ENCODE data around the gene ENOX1.

DNA sequence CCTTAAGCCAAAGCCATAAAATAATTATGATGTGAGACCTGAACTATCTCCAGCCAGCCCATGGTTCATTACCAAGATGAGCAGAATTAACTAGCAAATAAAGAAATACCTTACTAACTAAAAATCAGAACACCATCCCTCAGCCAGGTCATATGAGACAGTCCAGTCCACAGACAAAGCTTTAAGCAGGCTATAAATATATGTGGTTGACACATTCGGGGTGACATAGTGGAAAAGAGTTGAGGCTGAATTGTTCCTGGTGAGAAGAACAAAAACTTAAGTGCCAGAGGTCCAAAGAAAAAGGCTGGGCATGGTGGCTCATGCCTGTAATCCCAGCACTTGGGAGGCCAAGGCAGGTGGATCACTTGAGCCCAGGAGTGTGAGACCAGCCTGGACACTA is 30.9 kb downstream of the ENOX1 start:
- TF ChIP-seq, protein P1, sequence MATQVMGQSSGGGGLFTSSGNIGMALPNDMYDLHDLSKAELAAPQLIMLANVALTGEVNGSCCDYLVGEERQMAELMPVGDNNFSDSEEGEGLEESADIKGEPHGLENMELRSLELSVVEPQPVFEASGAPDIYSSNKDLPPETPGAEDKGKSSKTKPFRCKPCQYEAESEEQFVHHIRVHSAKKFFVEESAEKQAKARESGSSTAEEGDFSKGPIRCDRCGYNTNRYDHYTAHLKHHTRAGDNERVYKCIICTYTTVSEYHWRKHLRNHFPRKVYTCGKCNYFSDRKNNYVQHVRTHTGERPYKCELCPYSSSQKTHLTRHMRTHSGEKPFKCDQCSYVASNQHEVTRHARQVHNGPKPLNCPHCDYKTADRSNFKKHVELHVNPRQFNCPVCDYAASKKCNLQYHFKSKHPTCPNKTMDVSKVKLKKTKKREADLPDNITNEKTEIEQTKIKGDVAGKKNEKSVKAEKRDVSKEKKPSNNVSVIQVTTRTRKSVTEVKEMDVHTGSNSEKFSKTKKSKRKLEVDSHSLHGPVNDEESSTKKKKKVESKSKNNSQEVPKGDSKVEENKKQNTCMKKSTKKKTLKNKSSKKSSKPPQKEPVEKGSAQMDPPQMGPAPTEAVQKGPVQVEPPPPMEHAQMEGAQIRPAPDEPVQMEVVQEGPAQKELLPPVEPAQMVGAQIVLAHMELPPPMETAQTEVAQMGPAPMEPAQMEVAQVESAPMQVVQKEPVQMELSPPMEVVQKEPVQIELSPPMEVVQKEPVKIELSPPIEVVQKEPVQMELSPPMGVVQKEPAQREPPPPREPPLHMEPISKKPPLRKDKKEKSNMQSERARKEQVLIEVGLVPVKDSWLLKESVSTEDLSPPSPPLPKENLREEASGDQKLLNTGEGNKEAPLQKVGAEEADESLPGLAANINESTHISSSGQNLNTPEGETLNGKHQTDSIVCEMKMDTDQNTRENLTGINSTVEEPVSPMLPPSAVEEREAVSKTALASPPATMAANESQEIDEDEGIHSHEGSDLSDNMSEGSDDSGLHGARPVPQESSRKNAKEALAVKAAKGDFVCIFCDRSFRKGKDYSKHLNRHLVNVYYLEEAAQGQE (IDR thresholded peaks at IDR 0.05; ENCODE audit: insufficient read depth in 1 of 2, low read depth in 2 of 2, low read length in 2 of 2) = no peak
- no peak for TF ChIP-seq SIN3A (IDR thresholded peaks at IDR 0.05; ENCODE audit: borderline replicate concordance, insufficient read depth, low read length)
- TF ChIP-seq TAF1 (IDR thresholded peaks at IDR 0.05; ENCODE audit: borderline replicate concordance, insufficient read depth, low read length) = no peak

Data from PFSK-1 (cell line).